GM10847 (cell line): Measurements from ENCODE around the gene TENM4.

Experiments used
- POLR2A ChIP-seq: IDR thresholded peaks from 2 replicates; pipeline ENCODE4 v1.6.1; 2011; ENCODE audit not compliant: insufficient read length; ENCODE audit errors: extremely low read depth

TENM4 gene

GRCh38 chr11:78622666-78623065, 818.2 kb downstream of the TENM4 start:
- TF ChIP-seq POLR2A = no peak

- TF ChIP-seq POLR2A = no peak
Measured at GRCh38 chr11:78620159-78620558, 820.7 kb downstream of the TENM4 start.

GRCh38 chr11:78615724-78616123, 825.1 kb downstream of the TENM4 start:
- no peak for TF ChIP-seq POLR2A

GRCh38 chr11:78613378-78613813, 827.4 kb downstream of the TENM4 start:
- no peak for TF ChIP-seq POLR2A

GRCh38 chr11:78612721-78613377, 828.0 kb downstream of the TENM4 start:
- no peak for TF ChIP-seq POLR2A

- no peak for TF ChIP-seq POLR2A
Measured at GRCh38 chr11:78607696-78608095, 833.1 kb downstream of the TENM4 start.

- TF ChIP-seq POLR2A = no peak
Measured at GRCh38 chr11:78606667-78607066, 834.2 kb downstream of the TENM4 start.

GRCh38 chr11:78605296-78605695, 835.5 kb downstream of the TENM4 start:
- TF ChIP-seq POLR2A = no peak

GRCh38 chr11:78603792-78604191, 837.0 kb downstream of the TENM4 start:
- TF ChIP-seq POLR2A = no peak
